ENCODE results near the gene NTN5. TPM values are rescaled to one million over a fixed set of nuclear protein-coding genes. Genes with fewer than 3 reads are reported as not detected.

NTN5 gene
- total RNA-seq (2021) (2.9 and 7.4 TPM in 2 replicates), Bru-seq, nascent RNA (percentile 21 among the genes with signal in this experiment), BruChase-seq, experiment 1, labeled RNA remaining after a 2-hour chase (percentile 48 among the genes with signal in this experiment), BruChase-seq, experiment 2, labeled RNA remaining after a 6-hour chase (percentile 57 among the genes with signal in this experiment)
- long read RNA-seq, partial matches to known transcripts, result 0 of 1 reads
- long read RNA-seq, other reads (novel, unspliced or antisense), result 1 of 1 reads

GRCh38 chr19:48672994-48673393 lies at the start of gene NTN5:
NTN5 (minus strand) TSS chr19:48673017; CDS start chr19:48670986, 2,031 bp downstream.
- intact Hi-C loops (cut with micrococcal nuclease; ENCODE audit: unreplicated experiment), result no loop called here
- BruUV-seq (replicated peaks), result no TSS peak
- peaks cover 15% of the 10 kb centered on the region; the same call in 1 of the 2 replicates for H3F3A ChIP-seq (ENCODE audit: insufficient read depth, low read depth)
- no peaks in the 10 kb centered on the region for H3K9me2 ChIP-seq (ENCODE audit: insufficient read depth)
- no peak within 1 kb of the TSS for H3K27ac ChIP-seq
- TF ChIP-seq EZH2 (IDR thresholded peaks at IDR 0.05; ENCODE audit: low read depth), result no peak
- TF ChIP-seq CTCF (conservative IDR thresholded peaks at IDR 0.05), result no peak
- POLR2A ChIA-PET (ENCODE audit: unreplicated experiment), result no interaction called here
- no peak for DNase-seq
- H3K36me3 ChIP-seq (ENCODE audit: low read depth), result no peaks in the 10 kb centered on the region
- no peak within 1 kb of the TSS for H3K4me3 ChIP-seq
- CTCF ChIA-PET, result no interaction called here
- no peaks in the 10 kb centered on the region for H3K9me3 ChIP-seq (ENCODE audit: insufficient read depth, low read depth)
- no peak within 1 kb of the TSS for H3K4me2 ChIP-seq
- H3K4me1 ChIP-seq (replicated peaks; ENCODE audit: insufficient read depth), result peaks cover 21% of the 10 kb centered on the region
- H3K79me2 ChIP-seq (ENCODE audit: low read depth), result no peaks in the 10 kb centered on the region
- no peaks in the 10 kb centered on the region for H4K20me1 ChIP-seq (ENCODE audit: insufficient read depth)
- H3K27me3 ChIP-seq (ENCODE audit: insufficient read depth, low read depth), result no peaks in the 10 kb centered on the region
- no peak within 1 kb of the TSS for H2AFZ ChIP-seq

- BruUV-seq (replicated peaks), result no TSS peak
- H3K9me2 ChIP-seq (ENCODE audit: insufficient read depth), result no peaks in the 10 kb centered on the region
- no peak overlapping the region for H3K4me2 ChIP-seq
- no peaks in the 10 kb centered on the region for H3K27me3 ChIP-seq (ENCODE audit: insufficient read depth, low read depth)
- no peak overlapping the region for H2AFZ ChIP-seq
- H3F3A ChIP-seq (ENCODE audit: insufficient read depth, low read depth), result peaks cover 13% of the 10 kb centered on the region
- no peaks in the 10 kb centered on the region for H4K20me1 ChIP-seq (ENCODE audit: insufficient read depth)
- POLR2A ChIA-PET (ENCODE audit: unreplicated experiment), result no interaction called here
- no peaks in the 10 kb centered on the region for H3K36me3 ChIP-seq (ENCODE audit: low read depth)
- H3K4me3 ChIP-seq, result no peak overlapping the region
- no peaks in the 10 kb centered on the region for H3K4me1 ChIP-seq (replicated peaks; ENCODE audit: insufficient read depth)
- CTCF ChIA-PET, result interaction anchor here (0.6 kb wide), 1 partner anchor 165 kb away, joined by 3 read pairs; no protein-coding TSS in a partner anchor
- intact Hi-C loops (cut with micrococcal nuclease; ENCODE audit: unreplicated experiment), result no loop called here
- DNase-seq, result no peak
- no peaks in the 10 kb centered on the region for H3K9me3 ChIP-seq (ENCODE audit: insufficient read depth, low read depth)
- no peak for TF ChIP-seq EZH2 (IDR thresholded peaks at IDR 0.05; ENCODE audit: low read depth)
- no peak for TF ChIP-seq CTCF (conservative IDR thresholded peaks at IDR 0.05)
- no peaks in the 10 kb centered on the region for H3K79me2 ChIP-seq (ENCODE audit: low read depth)
- H3K27ac ChIP-seq, result no peak overlapping the region
Measured at GRCh38 chr19:48722196-48722708, 49.4 kb upstream of the NTN5 start.

- Histone ChIP-seq H2AFZ (peak overlapping the region; percentile 79), H3K9me3 (ENCODE audit: insufficient read depth, low read depth) (no peaks in the 10 kb centered on the region), H3K4me1 (replicated peaks; ENCODE audit: insufficient read depth) (0 out of 2 replicates have a peak, but pooled peaks cover 1% of the 10 kb centered on the region), H3K27ac (no peak overlapping the region), H3K4me3 (peak overlapping the region; percentile 69), H3K9me2 (ENCODE audit: insufficient read depth) (no peaks in the 10 kb centered on the region), H4K20me1 (ENCODE audit: insufficient read depth) (no peaks in the 10 kb centered on the region), H3F3A (ENCODE audit: insufficient read depth, low read depth) (peaks cover 8% of the 10 kb centered on the region), H3K27me3 (ENCODE audit: insufficient read depth, low read depth) (no peaks in the 10 kb centered on the region), H3K79me2 (ENCODE audit: low read depth) (no peaks in the 10 kb centered on the region), H3K4me2 (peak overlapping the region; percentile 68), H3K36me3 (ENCODE audit: low read depth) (no peaks in the 10 kb centered on the region)
- no TSS peak for BruUV-seq (replicated peaks)
- DNase-seq, result peak; percentile 96 to 98
- ChIA-PET POLR2A (ENCODE audit: unreplicated experiment) (interaction anchor here (0.6 to 0.8 kb wide), 5 partner anchors 18 to 1283 kb away, joined by 3 read pairs; no protein-coding TSS in a partner anchor), CTCF (no interaction called here)
- no peak for TF ChIP-seq EZH2 (IDR thresholded peaks at IDR 0.05; ENCODE audit: low read depth)
- TF ChIP-seq CTCF (conservative IDR thresholded peaks at IDR 0.05), result no peak
- intact Hi-C loops (cut with micrococcal nuclease; ENCODE audit: unreplicated experiment), result no loop called here
Measured at GRCh38 chr19:48720613-48721296, 47.9 kb upstream of the NTN5 start.
